ENCODE measurements around the gene VWA3A. TPM values are rescaled to one million over a fixed set of nuclear protein-coding genes. Genes with fewer than 3 reads are reported as not detected.

Gene VWA3A
- total RNA-seq, 1 experiment from 2014 or later = not detected

DNA sequence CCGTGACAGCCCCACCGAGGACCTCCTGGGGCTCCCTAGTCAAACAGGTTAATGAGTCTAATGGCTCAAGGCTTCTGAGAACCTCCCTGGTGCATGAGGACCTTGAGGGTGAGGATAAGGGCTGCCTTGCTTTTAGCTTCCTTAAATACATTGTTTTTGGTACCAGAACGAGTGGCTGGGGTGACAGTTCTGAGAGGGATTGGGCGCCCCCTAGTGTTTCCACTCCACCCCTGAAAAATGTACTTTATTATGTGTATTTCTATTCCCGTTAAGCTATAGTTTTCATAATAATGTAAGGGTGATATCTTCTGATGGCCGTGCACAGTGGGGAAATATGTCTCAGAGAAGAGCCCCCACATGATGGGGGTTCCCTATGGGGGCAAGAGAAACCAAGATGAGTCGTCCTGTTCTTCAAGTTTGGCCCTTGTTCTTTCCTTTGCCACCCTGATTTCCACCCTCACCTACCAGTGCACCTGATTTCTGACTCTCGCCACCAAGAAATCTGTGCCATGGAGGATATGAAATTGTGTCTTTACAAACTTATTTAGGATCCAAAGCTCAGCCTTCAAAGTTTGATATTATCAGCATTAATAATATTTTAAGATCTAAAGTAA lies 14.5 kb upstream of the VWA3A start:
- ATAC-seq = peak; percentile 85
- POLR2A ChIA-PET = interaction anchor here (0.5 kb wide), 1 partner anchor 11 kb away, joined by 6 read pairs; no protein-coding TSS in a partner anchor

DNA sequence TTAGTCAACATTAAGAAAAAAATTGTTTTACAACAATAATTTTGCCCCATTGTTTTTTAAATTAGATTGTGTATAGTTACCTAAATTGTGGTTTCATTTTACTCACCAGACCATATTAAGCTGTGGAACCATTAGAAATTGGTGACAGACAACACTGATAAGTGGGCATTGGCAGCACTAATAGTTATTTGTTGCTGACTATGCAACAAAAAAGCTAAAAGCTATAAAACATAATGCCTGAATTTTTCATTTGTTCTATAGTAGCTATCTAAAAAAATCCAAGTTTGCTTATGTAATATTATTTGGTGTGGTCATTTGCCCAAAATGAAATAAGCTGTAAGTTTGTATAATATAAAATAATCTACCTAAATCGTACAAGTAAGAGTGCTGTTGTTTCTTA lies 13.7 kb upstream of the VWA3A start:
- in situ Hi-C loops (cut with HindIII; ENCODE audit: low pct_unique_long_range_greater_than_20kb, low sequenced_read_pairs) (loop anchor here (25.0 kb wide), 1 partner anchor 109 kb away; no protein-coding TSS in a partner anchor), intact Hi-C loops (cut with micrococcal nuclease; ENCODE audit: unreplicated experiment) (no loop called here)
- BruUV-seq (replicated peaks) = no TSS peak

More for the DNA sequence above, 14.5 kb upstream of the VWA3A start:
- Histone ChIP-seq H3K27ac (ENCODE audit: low read length) (no peak overlapping the region), H3K27me3 (ENCODE audit: control insufficient read depth, insufficient read depth, low read length) (no peaks in the 10 kb centered on the region), H3K4me3 (ENCODE audit: low read depth in 2 of 2, low read length in 2 of 2) (no peak overlapping the region), H3K4me1 (ENCODE audit: control insufficient read depth, insufficient read depth, low read length) (peaks cover 11% of the 10 kb centered on the region; the same call in 1 of the 2 replicates), H3K36me3 (ENCODE audit: control insufficient read depth, insufficient read depth, low read length) (peaks cover 6% of the 10 kb centered on the region; the same call in 1 of the 2 replicates), H3K9me3 (ENCODE audit: control insufficient read depth, insufficient read depth, low read depth, low read length) (no peaks in the 10 kb centered on the region)
- CTCF ChIA-PET = interaction anchor here (0.6 to 2.0 kb wide), 17 partner anchors 15 to 1365 kb away, joined by 3 to 34 read pairs (median 4); partner anchors contain the start of genes MOSMO, PDZD9 and VWA3A
- TF ChIP-seq TCF7L2 (IDR thresholded peaks at IDR 0.05; ENCODE audit: low read depth, low read length) (no peak), SIN3A (IDR thresholded peaks at IDR 0.05; ENCODE audit: borderline replicate concordance, insufficient read depth, low read depth, low read length) (no peak), POLR2AphosphoS5 (IDR thresholded peaks at IDR 0.05; ENCODE audit: low read depth, low read length) (no peak)
- TF ChIP-seq, protein P1, sequence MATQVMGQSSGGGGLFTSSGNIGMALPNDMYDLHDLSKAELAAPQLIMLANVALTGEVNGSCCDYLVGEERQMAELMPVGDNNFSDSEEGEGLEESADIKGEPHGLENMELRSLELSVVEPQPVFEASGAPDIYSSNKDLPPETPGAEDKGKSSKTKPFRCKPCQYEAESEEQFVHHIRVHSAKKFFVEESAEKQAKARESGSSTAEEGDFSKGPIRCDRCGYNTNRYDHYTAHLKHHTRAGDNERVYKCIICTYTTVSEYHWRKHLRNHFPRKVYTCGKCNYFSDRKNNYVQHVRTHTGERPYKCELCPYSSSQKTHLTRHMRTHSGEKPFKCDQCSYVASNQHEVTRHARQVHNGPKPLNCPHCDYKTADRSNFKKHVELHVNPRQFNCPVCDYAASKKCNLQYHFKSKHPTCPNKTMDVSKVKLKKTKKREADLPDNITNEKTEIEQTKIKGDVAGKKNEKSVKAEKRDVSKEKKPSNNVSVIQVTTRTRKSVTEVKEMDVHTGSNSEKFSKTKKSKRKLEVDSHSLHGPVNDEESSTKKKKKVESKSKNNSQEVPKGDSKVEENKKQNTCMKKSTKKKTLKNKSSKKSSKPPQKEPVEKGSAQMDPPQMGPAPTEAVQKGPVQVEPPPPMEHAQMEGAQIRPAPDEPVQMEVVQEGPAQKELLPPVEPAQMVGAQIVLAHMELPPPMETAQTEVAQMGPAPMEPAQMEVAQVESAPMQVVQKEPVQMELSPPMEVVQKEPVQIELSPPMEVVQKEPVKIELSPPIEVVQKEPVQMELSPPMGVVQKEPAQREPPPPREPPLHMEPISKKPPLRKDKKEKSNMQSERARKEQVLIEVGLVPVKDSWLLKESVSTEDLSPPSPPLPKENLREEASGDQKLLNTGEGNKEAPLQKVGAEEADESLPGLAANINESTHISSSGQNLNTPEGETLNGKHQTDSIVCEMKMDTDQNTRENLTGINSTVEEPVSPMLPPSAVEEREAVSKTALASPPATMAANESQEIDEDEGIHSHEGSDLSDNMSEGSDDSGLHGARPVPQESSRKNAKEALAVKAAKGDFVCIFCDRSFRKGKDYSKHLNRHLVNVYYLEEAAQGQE (IDR thresholded peaks at IDR 0.05; ENCODE audit: insufficient read depth in 1 of 2, low read depth in 2 of 2, low read length in 1 of 2) = no peak
- TF ChIP-seq, protein P2, sequence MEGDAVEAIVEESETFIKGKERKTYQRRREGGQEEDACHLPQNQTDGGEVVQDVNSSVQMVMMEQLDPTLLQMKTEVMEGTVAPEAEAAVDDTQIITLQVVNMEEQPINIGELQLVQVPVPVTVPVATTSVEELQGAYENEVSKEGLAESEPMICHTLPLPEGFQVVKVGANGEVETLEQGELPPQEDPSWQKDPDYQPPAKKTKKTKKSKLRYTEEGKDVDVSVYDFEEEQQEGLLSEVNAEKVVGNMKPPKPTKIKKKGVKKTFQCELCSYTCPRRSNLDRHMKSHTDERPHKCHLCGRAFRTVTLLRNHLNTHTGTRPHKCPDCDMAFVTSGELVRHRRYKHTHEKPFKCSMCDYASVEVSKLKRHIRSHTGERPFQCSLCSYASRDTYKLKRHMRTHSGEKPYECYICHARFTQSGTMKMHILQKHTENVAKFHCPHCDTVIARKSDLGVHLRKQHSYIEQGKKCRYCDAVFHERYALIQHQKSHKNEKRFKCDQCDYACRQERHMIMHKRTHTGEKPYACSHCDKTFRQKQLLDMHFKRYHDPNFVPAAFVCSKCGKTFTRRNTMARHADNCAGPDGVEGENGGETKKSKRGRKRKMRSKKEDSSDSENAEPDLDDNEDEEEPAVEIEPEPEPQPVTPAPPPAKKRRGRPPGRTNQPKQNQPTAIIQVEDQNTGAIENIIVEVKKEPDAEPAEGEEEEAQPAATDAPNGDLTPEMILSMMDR (IDR thresholded peaks at IDR 0.05) = peak; percentile 92
- intact Hi-C loops (cut with micrococcal nuclease; ENCODE audit: unreplicated experiment) = loop anchor here (2.0 kb wide), 1 partner anchor 77 kb away; the partner anchor contains the start of gene PDZD9
- in situ Hi-C loops (cut with HindIII; ENCODE audit: low pct_unique_long_range_greater_than_20kb, low sequenced_read_pairs) = loop anchor here (25.0 kb wide), 1 partner anchor 109 kb away; no protein-coding TSS in a partner anchor
- DNase-seq (ENCODE audit: low read depth, low spot score) = no peak
- BruUV-seq (replicated peaks) = no TSS peak

More for the DNA sequence above, 13.7 kb upstream of the VWA3A start:
- Histone ChIP-seq H3K4me1 (ENCODE audit: control insufficient read depth, insufficient read depth, low read length) (peaks cover 5% of the 10 kb centered on the region; the same call in 1 of the 2 replicates), H3K27ac (ENCODE audit: low read length) (no peak overlapping the region), H3K9me3 (ENCODE audit: control insufficient read depth, insufficient read depth, low read depth, low read length) (no peaks in the 10 kb centered on the region), H3K4me3 (ENCODE audit: low read depth in 2 of 2, low read length in 2 of 2) (no peak overlapping the region), H3K36me3 (ENCODE audit: control insufficient read depth, insufficient read depth, low read length) (peaks cover 6% of the 10 kb centered on the region; the same call in 1 of the 2 replicates), H3K27me3 (ENCODE audit: control insufficient read depth, insufficient read depth, low read length) (no peaks in the 10 kb centered on the region)
- ChIA-PET POLR2A (no interaction called here), CTCF (interaction anchor here (0.6 to 2.0 kb wide), 8 partner anchors 20 to 119 kb away, joined by 3 to 34 read pairs (median 6); partner anchors contain the start of gene PDZD9)
- DNase-seq (ENCODE audit: low read depth, low spot score) (no peak), ATAC-seq (no peak)
- TF ChIP-seq, protein P2 (IDR thresholded peaks at IDR 0.05) = no peak
- TF ChIP-seq, protein P1 (IDR thresholded peaks at IDR 0.05; ENCODE audit: insufficient read depth in 1 of 2, low read depth in 2 of 2, low read length in 1 of 2) = no peak
- no peak for TF ChIP-seq POLR2AphosphoS5 (IDR thresholded peaks at IDR 0.05; ENCODE audit: low read depth, low read length)
- no peak for TF ChIP-seq TCF7L2 (IDR thresholded peaks at IDR 0.05; ENCODE audit: low read depth, low read length)
- no peak for TF ChIP-seq SIN3A (IDR thresholded peaks at IDR 0.05; ENCODE audit: borderline replicate concordance, insufficient read depth, low read depth, low read length)

Measured in Panc1 (cell line).